Measurements from ENCODE around the gene RAX2. TPM values are rescaled to one million over a fixed set of nuclear protein-coding genes. Genes with fewer than 3 reads are reported as not detected.

Gene RAX2
- total and polyA plus RNA-seq, 2 experiments from 2014 or later: 0.22 TPM; not detected in 1

DNA sequence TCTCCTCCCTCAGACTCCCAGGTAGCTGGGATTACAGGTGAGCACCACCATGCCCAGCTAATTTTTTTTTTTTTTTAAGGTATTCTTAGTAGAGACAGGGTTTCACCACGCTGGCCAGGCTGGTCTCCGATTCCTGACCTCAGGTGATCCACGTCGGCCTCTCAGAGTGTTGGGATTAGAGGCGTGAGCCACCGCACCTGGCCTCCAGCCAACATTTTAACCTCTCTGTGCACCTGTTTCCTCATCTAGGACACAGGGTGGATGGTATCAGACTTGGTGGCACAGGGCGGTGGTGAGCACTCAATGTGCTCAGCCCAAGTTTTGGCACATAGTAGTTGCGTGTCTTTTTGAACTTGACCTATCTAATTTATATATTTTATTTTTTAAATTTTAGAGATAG lies 23.1 kb downstream of the RAX2 start:
- Histone ChIP-seq H3K36me3 (replicated peaks; ENCODE audit: insufficient read depth, low read depth) (no peaks in the 10 kb centered on the region), H2AFZ (no peak overlapping the region), H3K4me1 (ENCODE audit: insufficient read depth) (no peaks in the 10 kb centered on the region), H3K9me3 (ENCODE audit: low read depth) (no peaks in the 10 kb centered on the region), H3K9me2 (replicated peaks; ENCODE audit: insufficient read depth) (no peaks in the 10 kb centered on the region), H4K20me1 (ENCODE audit: insufficient read depth, poor library complexity, severe bottlenecking) (no peaks in the 10 kb centered on the region), H3K4me2 (no peak overlapping the region), H3K27me3 (no peaks in the 10 kb centered on the region), H3K4me3 (no peak overlapping the region), H3K27ac (no peak overlapping the region), H3K79me2 (no peaks in the 10 kb centered on the region)
- no peak for DNase-seq (ENCODE audit: low spot score)
- WGBS (ENCODE audit: low lambda C conversion rate, missing lambda C conversion rate): 96% methylated on average over 7 of the region's 8 CpGs
- TF ChIP-seq, protein P1, sequence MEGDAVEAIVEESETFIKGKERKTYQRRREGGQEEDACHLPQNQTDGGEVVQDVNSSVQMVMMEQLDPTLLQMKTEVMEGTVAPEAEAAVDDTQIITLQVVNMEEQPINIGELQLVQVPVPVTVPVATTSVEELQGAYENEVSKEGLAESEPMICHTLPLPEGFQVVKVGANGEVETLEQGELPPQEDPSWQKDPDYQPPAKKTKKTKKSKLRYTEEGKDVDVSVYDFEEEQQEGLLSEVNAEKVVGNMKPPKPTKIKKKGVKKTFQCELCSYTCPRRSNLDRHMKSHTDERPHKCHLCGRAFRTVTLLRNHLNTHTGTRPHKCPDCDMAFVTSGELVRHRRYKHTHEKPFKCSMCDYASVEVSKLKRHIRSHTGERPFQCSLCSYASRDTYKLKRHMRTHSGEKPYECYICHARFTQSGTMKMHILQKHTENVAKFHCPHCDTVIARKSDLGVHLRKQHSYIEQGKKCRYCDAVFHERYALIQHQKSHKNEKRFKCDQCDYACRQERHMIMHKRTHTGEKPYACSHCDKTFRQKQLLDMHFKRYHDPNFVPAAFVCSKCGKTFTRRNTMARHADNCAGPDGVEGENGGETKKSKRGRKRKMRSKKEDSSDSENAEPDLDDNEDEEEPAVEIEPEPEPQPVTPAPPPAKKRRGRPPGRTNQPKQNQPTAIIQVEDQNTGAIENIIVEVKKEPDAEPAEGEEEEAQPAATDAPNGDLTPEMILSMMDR (IDR thresholded peaks at IDR 0.05; ENCODE audit: poor library complexity): no peak
- TF ChIP-seq EZH2phosphoT487 (IDR thresholded peaks at IDR 0.05; ENCODE audit: low read depth, severe bottlenecking, unreplicated experiment) (no peak), EZH2 (IDR thresholded peaks at IDR 0.05; ENCODE audit: borderline replicate concordance) (no peak)

DNA sequence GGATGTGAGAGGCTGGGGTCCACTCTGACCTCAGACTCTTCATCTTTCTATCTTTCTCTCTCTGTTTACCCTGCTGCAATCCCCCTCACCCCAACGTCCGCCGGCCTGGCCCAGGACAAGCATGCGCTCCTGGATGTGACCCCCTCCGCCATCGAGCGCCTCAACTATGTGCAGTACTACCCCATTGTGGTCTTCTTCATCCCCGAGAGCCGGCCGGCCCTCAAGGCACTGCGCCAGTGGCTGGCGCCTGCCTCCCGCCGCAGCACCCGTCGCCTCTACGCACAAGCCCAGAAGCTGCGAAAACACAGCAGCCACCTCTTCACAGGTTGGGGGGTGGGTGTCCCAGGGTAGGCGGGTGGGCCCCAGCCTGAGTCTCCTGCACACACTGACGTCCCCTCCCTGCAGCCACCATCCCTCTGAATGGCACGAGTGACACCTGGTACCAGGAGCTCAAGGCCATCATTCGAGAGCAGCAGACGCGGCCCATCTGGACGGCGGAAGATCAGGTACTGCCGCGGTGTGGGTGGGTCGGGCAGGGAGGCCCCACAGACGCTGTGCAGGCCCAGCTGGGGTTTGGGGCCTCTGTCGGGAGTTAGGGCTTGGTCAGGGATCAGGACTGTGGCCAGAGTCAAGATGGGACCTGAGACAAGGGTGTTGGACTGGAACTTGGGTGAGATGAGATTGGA lies 25.5 kb downstream of the RAX2 start:
- Histone ChIP-seq H3K36me3 (replicated peaks; ENCODE audit: insufficient read depth, low read depth) (no peaks in the 10 kb centered on the region), H3K4me2 (no peak overlapping the region), H3K4me3 (no peak overlapping the region), H3K9me2 (replicated peaks; ENCODE audit: insufficient read depth) (no peaks in the 10 kb centered on the region), H3K4me1 (ENCODE audit: insufficient read depth) (no peaks in the 10 kb centered on the region), H3K27me3 (no peaks in the 10 kb centered on the region), H3K27ac (no peak overlapping the region), H4K20me1 (ENCODE audit: insufficient read depth, poor library complexity, severe bottlenecking) (no peaks in the 10 kb centered on the region), H2AFZ (no peak overlapping the region), H3K9me3 (ENCODE audit: low read depth) (no peaks in the 10 kb centered on the region), H3K79me2 (no peaks in the 10 kb centered on the region)
- DNase-seq (ENCODE audit: low spot score): no peak
- TF ChIP-seq EZH2 (IDR thresholded peaks at IDR 0.05; ENCODE audit: borderline replicate concordance): no peak
- WGBS (ENCODE audit: low lambda C conversion rate, missing lambda C conversion rate): 91% methylated on average over 29 of the region's 31 CpGs

DNA sequence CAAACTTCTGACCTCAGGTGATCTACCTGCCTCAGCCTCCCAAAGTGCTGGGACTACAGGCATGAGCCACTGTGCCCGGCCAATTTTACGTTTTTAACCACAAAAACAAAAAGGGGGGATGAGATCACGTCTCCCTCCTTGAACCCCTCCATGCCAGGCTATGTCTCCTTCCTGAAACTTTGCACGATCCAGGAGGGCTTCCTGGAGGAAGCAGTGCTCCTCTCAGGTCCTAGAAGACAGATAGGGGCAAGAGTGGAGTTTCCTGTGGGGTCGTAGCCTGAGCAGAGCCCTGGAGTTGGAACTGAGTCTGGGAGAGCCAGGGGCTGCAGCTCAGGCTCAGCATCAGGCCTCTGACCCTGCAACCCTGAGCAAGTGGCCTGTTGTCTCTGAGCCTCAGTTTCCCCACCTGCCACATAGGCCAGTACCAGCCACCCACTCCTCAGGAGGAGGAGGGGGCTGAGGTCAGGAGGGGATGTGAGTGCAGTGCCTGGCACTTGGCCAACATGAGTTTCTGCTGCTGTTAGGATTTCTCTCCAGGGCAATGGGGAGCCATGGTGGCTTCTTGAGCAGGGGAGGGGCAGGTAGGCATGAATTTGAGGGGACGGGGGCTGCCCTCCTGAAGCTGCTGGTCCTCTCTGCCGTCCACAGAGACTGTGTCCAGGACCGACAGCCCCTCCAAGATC lies 26.5 kb downstream of the RAX2 start:
- no peak overlapping the region for H3K27ac ChIP-seq
- DNase-seq (ENCODE audit: low spot score): no peak
- H3K9me2 ChIP-seq (replicated peaks; ENCODE audit: insufficient read depth): no peaks in the 10 kb centered on the region
- no peaks in the 10 kb centered on the region for H4K20me1 ChIP-seq (ENCODE audit: insufficient read depth, poor library complexity, severe bottlenecking)
- no peaks in the 10 kb centered on the region for H3K36me3 ChIP-seq (replicated peaks; ENCODE audit: insufficient read depth, low read depth)
- no peaks in the 10 kb centered on the region for H3K27me3 ChIP-seq
- no peaks in the 10 kb centered on the region for H3K4me1 ChIP-seq (ENCODE audit: insufficient read depth)
- no peaks in the 10 kb centered on the region for H3K79me2 ChIP-seq
- no peaks in the 10 kb centered on the region for H3K9me3 ChIP-seq (ENCODE audit: low read depth)
- H2AFZ ChIP-seq: no peak overlapping the region
- 81% methylated on average over 8 of the region's 8 CpGs for WGBS (ENCODE audit: low lambda C conversion rate, missing lambda C conversion rate)
- no peak overlapping the region for H3K4me3 ChIP-seq
- no peak overlapping the region for H3K4me2 ChIP-seq
- TF ChIP-seq EZH2 (IDR thresholded peaks at IDR 0.05; ENCODE audit: borderline replicate concordance): no peak
- TF ChIP-seq EZH2phosphoT487 (IDR thresholded peaks at IDR 0.05; ENCODE audit: low read depth, severe bottlenecking, unreplicated experiment): no peak
- TF ChIP-seq, protein P1 (IDR thresholded peaks at IDR 0.05; ENCODE audit: poor library complexity): no peak

GRCh38 chr19:3743486-3743885 lies 28.5 kb downstream of the RAX2 start:
- no peaks in the 10 kb centered on the region for H3K79me2 ChIP-seq
- no peaks in the 10 kb centered on the region for H4K20me1 ChIP-seq (ENCODE audit: insufficient read depth, poor library complexity, severe bottlenecking)
- H3K4me3 ChIP-seq: no peak overlapping the region
- H3K27me3 ChIP-seq: no peaks in the 10 kb centered on the region
- H2AFZ ChIP-seq: no peak overlapping the region
- DNase-seq (ENCODE audit: low spot score): no peak
- H3K4me1 ChIP-seq (ENCODE audit: insufficient read depth): no peaks in the 10 kb centered on the region
- H3K27ac ChIP-seq: no peak overlapping the region
- H3K9me2 ChIP-seq (replicated peaks; ENCODE audit: insufficient read depth): no peaks in the 10 kb centered on the region
- 88% methylated on average over 2 of the region's 2 CpGs for WGBS (ENCODE audit: low lambda C conversion rate, missing lambda C conversion rate)
- no peaks in the 10 kb centered on the region for H3K9me3 ChIP-seq (ENCODE audit: low read depth)
- TF ChIP-seq EZH2 (IDR thresholded peaks at IDR 0.05; ENCODE audit: borderline replicate concordance): no peak
- TF ChIP-seq EZH2phosphoT487 (IDR thresholded peaks at IDR 0.05; ENCODE audit: low read depth, severe bottlenecking, unreplicated experiment): no peak
- TF ChIP-seq, protein P1 (IDR thresholded peaks at IDR 0.05; ENCODE audit: poor library complexity): no peak
- H3K36me3 ChIP-seq (replicated peaks; ENCODE audit: insufficient read depth, low read depth): no peaks in the 10 kb centered on the region
- H3K4me2 ChIP-seq: no peak overlapping the region

Measured in hepatocyte (in vitro differentiated cells).